NOMO-1 treated with DMSO at 0.1 percent for 48 hours (cell line): ENCODE results near the gene BTF3L4.
"Not testable (repeated sequence)": the region's sequence is repeated elsewhere in the genome, so short reads cannot be mapped to it uniquely, and the experiment has no call there.

Experiments used
- DNase-seq: peaks from one replicate; lab custom pipeline; 2025; ENCODE audit not compliant: unreplicated experiment; lab: John Stamatoyannopoulos, UW

Gene BTF3L4

DNA sequence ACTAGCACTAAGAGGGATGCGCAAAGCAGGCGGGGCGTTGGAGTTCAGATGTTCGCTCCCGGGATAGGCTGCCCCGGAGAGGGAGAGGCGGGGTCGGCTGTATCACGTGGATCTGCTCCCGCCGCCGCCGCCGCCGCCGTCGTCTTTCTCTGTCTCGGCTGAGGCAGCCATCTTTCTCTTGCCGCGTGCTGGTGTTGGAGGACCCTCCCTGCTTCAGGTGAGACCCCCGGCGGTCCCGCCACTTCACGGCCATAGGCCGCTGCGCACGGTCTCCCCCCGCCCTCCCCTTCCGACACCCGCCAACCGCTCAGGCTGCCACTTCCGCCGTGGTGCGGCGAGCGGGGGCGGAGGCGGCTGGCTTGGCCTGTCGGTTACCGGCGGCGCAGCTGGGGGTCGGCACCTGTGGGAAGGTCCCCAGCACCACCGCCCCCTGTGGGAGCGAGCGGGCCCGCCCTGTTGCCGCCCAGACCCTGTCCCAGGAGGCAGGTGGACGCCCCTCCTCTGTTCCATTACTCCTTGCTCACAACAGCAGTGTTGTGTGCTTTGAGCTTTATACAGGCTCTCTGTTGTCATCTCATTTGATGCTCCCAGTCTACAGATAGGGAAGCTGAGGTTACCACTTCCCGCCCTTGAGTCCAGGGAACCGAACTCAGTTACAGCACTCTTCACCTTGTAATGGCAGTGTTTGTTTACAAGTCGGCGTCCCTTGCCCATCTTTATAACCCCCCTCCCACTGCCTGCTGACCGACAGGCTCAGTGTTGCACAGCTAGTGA is at the start of gene BTF3L4:
Gene BTF3L4 (plus strand): TSS at position 133 of the 774 bp plus-strand sequence. CDS start 3,553 bp downstream, outside the sequence.
- DNase-seq, result peak; percentile 96

GRCh38 chr1:52007215-52008002 is 48.7 kb upstream of the BTF3L4 start:
- DNase-seq, result no peak

DNA sequence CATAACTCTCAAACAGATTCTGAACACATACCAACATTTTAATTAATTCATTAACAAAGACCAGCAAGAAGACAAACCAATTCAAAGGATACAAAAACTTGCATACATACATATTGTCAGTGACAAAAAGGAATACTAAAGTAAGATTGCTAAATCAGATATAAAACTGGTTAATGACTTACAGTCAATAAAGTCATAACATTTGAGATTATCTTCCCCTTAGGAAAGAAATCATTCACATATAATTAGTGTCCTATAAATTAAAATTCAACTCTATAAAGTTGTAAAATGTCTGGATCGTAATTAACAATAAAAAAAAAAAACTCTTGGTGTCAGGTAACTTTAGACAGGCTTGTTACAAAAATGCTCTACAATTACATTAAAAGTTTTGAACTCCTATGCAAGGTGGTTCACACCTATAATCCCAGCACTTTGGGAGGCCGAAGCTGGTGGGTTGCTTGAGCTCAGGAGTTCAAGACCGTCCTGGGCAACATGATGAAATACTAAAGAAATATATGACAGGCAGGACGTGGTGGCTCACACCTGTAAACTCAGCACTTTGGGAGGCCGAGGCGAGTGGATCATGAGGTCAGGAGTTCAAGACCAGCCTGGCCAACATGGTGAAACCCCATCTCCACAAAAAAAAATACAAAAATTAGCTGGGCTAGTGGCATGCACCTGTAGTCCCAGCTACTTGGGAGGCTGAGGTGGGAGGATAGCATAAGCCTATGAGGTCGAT is 47.9 kb upstream of the BTF3L4 start:
- DNase-seq, result no peak

- no peak for DNase-seq
These were observed 34.0 kb upstream of the BTF3L4 start for GRCh38 chr1:52022133-52022532.

DNA sequence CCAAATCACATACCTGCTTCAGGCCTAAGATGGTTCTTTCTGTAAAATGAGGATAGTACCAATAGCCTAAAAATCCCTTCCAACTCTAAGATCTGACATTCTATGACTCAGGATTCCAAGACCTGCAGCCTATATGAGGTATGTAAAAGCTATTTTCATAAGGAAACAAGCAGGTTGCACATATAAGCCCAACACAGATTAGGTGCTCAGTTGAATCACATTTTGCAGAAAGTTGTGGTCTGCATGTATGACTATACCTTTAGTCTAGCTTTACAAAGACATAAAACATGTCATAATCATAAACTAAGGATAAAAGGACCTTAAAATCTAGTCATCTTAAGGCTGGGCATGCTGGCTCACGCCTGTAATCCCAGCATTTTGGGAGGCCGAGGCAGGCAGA is 29.8 kb upstream of the BTF3L4 start:
- DNase-seq, result no peak

DNA sequence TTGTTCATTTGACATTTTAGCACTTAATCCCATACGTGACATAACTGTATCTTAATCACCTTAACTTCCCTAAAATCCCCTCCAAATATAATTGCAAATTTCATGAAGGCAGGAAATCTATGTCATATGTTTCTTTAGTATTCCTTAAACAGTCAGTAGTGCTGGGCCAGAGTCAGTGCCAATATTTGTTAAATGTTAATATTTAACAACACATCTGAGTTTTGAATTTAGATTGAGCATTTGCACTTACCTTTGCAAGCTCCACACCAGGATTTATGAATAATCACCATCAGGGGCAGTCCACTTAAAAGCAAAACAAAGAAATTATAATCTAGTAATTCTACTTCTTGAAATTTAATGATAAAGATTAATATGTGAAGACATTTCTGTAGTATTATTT is 27.8 kb upstream of the BTF3L4 start:
- no peak for DNase-seq

GRCh38 chr1:52028839-52029238 is 27.3 kb upstream of the BTF3L4 start:
- DNase-seq, result not testable (repeated sequence)

GRCh38 chr1:52032124-52032784 is 23.8 kb upstream of the BTF3L4 start:
- DNase-seq, result no peak

DNA sequence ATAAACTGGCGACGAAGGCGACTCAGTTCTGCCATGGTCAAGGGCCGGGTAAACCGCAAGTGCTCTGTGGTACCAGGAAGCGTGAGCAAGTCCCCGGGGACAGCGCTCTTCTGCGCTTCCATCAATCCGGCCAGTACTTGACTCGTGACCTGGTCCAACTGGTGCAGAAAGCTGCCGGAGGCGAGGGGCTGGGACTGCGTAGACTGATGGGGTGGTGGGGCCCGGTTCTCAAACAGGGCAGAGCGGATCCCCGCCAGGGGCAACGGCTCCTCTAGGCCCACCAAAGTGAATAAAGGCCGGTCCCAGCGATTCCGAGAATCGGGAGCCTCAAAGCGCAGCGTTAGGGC is 23.3 kb upstream of the BTF3L4 start:
- DNase-seq, result peak; percentile 59

GRCh38 chr1:52033190-52034049 is 22.7 kb upstream of the BTF3L4 start, which contains the start of gene KTI12:
TSS of gene KTI12 (minus strand) at chr1:52033810. CDS start at chr1:52033761, 49 bp downstream.
- peak; percentile 86 for DNase-seq

DNA sequence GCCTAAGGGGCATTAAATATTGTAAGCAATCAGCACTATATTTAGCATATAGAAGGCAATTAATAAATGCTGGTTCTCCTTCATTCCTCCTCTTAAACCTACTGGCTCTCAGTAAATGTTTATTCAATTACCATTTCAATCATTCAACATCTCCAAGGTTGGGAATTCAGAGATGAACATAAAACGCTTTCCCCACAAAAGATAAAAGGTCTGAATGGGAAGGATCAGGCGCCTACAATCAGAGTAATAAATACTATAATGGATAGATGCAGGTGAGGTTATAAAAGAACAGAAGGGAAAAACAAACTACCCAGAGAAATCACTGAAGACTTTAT is 22.1 kb upstream of the BTF3L4 start:
- DNase-seq, result no peak

DNA sequence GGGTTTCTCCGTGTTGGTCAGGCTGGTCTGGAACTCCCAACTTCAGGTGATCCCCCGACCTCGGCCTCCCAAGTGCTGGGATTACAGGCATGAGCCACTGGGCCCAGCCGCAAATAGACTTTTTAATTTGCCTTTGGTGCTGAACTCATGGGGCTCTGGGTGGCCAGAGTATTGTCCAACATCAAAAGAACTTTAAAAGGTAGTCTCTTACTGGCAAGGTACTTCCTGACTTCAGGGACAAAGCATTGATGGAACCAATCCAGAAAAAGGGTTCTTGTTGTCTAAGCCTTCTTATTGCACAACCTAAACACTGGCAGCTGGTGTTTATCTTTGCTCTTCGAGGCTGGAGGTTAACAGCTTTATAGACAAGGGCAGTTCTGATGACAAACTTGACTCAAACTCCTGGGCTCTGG is 18.7 kb upstream of the BTF3L4 start:
- no peak for DNase-seq

- no peak for DNase-seq
These were observed 18.2 kb upstream of the BTF3L4 start for GRCh38 chr1:52037909-52038308.

GRCh38 chr1:52041551-52042185 is 14.4 kb upstream of the BTF3L4 start:
- no peak for DNase-seq

DNA sequence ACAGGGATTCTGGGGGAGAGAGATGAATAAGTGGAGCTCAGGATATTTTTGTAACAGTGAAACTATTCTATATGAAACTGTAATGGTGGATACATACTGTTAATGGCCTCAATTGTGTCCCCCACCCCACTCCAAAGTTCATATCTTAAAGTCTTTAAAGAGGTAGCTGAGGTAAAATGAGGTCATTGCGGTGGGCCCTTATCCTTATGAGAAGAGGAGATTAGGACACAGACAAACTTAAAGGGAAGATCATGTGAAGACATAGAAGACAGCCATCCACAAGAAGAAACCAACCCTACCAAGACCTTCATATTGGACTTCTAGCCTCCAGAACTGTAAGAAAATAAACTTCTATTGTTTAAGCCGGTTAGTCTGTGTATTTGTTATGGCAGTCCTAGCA is 10.9 kb upstream of the BTF3L4 start:
- DNase-seq, result no peak

DNA sequence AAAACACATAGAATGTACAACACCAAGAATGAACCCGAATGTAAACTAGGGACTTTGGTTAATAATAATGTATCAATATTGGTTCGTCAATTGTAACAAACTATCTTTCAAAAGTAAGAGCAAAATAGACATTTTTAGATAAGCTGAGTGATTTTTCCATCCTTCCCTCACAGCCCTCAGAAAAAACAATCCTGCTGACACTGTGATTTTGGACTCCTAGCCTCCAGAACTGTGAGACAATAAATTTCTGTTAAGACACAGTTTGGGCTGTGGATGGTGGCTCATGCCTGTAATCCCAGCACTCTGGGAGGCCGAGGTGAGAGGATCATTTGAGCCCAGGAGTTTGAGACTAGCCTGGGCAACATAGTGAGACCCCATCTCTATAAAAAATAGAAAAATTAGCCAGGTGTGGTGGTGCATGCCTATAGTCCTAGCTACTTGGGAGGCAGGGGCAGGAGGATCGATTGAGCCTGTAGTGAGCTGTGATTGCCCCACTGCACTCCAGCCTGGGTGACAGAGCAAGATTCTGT is 10.4 kb upstream of the BTF3L4 start:
- DNase-seq, result not testable (repeated sequence)

DNA sequence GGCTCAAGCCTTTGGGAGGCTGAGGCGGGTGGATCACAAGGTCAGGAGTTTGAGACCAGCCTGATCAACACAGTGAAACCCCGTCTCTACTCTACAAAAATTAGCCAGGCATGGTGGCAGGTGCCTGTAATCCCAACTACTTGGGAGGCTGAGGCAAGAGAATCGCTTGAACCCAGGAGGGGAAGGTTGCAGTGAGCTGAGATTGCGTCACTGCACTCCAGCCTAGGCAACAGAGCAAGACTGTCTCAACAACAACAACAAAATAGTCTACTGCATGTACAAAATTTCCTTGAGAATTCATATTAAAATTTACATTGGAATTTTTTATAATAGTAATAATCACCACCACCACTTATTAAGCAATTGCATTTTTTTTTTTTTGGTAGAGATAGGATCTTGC is 6.8 kb upstream of the BTF3L4 start:
- not testable (repeated sequence) for DNase-seq

DNA sequence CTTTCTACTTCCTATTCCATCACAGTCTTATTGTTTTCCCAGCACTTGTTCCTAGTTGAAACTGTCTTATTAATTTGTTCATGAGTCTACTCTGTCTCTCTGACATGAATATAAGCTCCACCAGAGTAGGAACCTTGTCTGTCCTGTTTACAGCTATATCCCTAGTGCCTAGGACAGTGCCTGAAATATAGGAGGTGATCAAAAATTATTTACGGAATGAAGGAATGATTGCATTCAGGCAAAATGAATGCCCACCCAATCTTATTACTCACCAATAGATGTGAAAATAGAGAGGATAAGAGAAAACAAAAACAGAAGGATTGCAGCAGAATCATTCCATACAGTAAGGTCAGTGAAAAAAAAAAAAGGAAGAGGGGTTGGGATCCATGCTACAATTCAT is 2.2 kb upstream of the BTF3L4 start:
- DNase-seq, result no peak

DNA sequence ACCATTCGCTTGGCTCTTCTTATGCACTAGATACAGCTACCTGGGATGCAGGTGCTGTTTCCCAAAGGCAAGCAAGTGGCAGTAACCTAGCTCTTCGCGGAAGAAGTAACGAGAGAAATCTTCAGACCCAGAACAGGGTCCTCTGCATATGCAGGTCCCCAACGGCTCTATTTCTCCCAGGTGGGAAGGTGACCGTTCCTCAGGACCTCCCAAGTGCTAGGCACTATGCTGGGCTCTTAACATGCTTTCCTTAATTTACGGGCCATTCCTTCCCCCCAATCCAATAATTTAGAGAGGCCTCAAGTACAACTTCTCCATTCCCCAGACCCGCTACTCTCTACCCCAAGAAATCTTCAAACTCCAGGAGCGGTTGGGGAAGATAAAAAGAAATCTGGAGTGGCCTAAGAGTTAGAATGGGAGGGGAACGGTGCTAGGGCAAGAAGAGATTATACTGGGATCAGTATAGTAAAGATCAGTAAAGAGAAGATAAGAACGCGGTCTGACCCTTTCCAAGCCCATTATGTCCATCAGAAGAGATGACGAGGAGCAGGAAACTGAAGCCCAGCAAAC is 1.5 kb upstream of the BTF3L4 start:
- DNase-seq, result no peak
